MCF 10A (cell line): ENCODE measurements around the gene SCAMP5. TPM values are rescaled to one million over a fixed set of nuclear protein-coding genes. Genes with fewer than 3 reads are reported as not detected.

ENCODE experiments used
- BruUV-seq: library from RNA; stranded (reverse); fragments of 400-500 nt; replicated peaks from 2 replicates; lab custom pipeline; 2021; lab: Mats Ljungman, UMichigan
- CTCF ChIA-PET: fragments of 300-600 bp; sonication (Branson Sonifier 250); formaldehyde crosslinking; extraction: SDS; loops from one replicate; lab custom pipeline; 2021; ENCODE audit warnings: antibody characterized with exemption, inconsistent platforms; lab: Yijun Ruan, JAX
- POLR2A ChIA-PET: fragments of 300-600, 350-650 bp; sonication (Branson Sonifier 250); formaldehyde crosslinking; extraction: SDS; loops from one replicate; lab custom pipeline; 2020; ENCODE audit warnings: antibody characterized with exemption, inconsistent platforms; lab: Yijun Ruan, JAX
- DNase-seq: peaks from one replicate; pipeline ENCODE4 v3.0.0-alpha.2; 2018; ENCODE audit not compliant: unreplicated experiment
- H3K27ac Mint-ChIP-seq: one replicate; pipeline ENCODE4 v1.8.0; 2022; ENCODE audit warnings: mild to moderate bottlenecking, low read depth, mixed read lengths; ENCODE audit not compliant: unreplicated experiment
- H3K27me3 Mint-ChIP-seq: one replicate; pipeline ENCODE4 v1.8.0; 2022; ENCODE audit warnings: mixed read lengths; ENCODE audit not compliant: insufficient read depth, unreplicated experiment
- H3K36me3 Mint-ChIP-seq: one replicate; pipeline ENCODE4 v1.8.0; 2022; ENCODE audit warnings: mild to moderate bottlenecking, moderate library complexity, mixed read lengths; ENCODE audit not compliant: insufficient read depth, unreplicated experiment
- H3K4me1 Mint-ChIP-seq: one replicate; pipeline ENCODE4 v1.8.0; 2022; ENCODE audit warnings: mixed read lengths; ENCODE audit not compliant: insufficient read depth, unreplicated experiment
- H3K4me3 Mint-ChIP-seq: one replicate; pipeline ENCODE4 v1.8.0; 2022; ENCODE audit warnings: mild to moderate bottlenecking, moderate library complexity, mixed read lengths; ENCODE audit not compliant: unreplicated experiment
- H3K9me3 Mint-ChIP-seq: one replicate; pipeline ENCODE4 v1.8.0; 2022; ENCODE audit warnings: mixed read lengths; ENCODE audit not compliant: unreplicated experiment
- CTCF ChIP-seq: fragments of 200-600 bp; IDR thresholded peaks from one replicate; pipeline ENCODE4 v1.8.0; 2022; ENCODE audit warnings: antibody characterized with exemption, mild to moderate bottlenecking; ENCODE audit not compliant: unreplicated experiment
- intact Hi-C: fragments of 100-400 bp; cut with micrococcal nuclease; formaldehyde crosslinking; loops from 2 replicates; pipeline ENCODE4 v1.14.1; 2022
- total RNA-seq: library from RNA; stranded (reverse); gene quantifications from 2 replicates; pipeline ENCODE4 v1.2.3, GENCODE V29; 2022

SCAMP5 gene
- total RNA-seq, 1 experiment from 2014 or later = 0.54 TPM

GRCh38 chr15:75065467-75065850, 70.1 kb downstream of the SCAMP5 start:
- Mint-ChIP-seq H3K4me1 (peaks cover 29% of the 10 kb centered on the region), H3K36me3 (no peaks in the 10 kb centered on the region), H3K27me3 (no peaks in the 10 kb centered on the region), H3K4me3 (no peak overlapping the region), H3K27ac (no peak overlapping the region), H3K9me3 (no peaks in the 10 kb centered on the region)
- intact Hi-C loops = no loop called here
- DNase-seq = no peak
- TF ChIP-seq CTCF = no peak
- ChIA-PET CTCF (no interaction called here), POLR2A (no interaction called here)
- no TSS peak for BruUV-seq

DNA sequence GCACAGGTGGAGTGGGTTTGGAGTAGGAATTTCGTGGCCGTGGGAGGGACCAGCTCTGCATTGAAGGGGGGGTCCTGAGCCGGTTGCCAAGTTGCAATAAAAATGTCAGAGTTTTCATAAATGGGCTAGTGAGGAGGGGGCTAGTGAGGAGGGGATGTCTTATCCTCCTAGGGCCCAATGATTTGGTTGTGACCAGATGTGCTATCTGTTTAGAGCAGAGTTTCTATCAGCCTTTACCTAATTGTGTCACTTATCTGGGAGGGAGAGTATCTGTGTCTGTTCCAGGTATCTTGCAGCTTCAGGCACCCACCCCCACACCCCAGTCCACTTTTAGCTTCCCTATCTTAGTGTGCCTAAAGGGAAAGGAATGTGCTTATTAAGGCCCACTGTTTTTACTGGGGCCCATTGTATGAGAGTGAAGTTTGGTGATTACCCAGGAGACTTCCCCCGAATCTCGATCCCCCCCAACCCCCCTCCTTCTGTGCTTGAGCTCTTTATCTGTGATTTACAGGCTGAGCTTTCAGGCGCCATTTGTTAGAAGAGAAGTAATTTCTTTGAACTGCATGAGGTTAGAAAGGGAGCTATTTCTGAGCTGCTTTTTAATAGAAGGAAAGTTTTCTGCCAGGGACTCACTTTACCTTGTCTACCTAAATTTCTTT, 70.6 kb downstream of the SCAMP5 start:
- no peaks in the 10 kb centered on the region for H3K36me3 Mint-ChIP-seq
- ChIA-PET POLR2A (interaction anchor here (1.2 kb wide), 1 partner anchor 43 kb away, joined by 4 read pairs; the partner anchor contains the start of gene PPCDC), CTCF (interaction anchor here (0.7 to 1.6 kb wide), 3 partner anchors 8 to 135 kb away, joined by 3 to 4 read pairs (median 3); partner anchors contain the start of gene C15orf39)
- no peak overlapping the region for H3K4me3 Mint-ChIP-seq
- BruUV-seq = no TSS peak
- intact Hi-C loops = no loop called here
- TF ChIP-seq CTCF = no peak
- peaks cover 29% of the 10 kb centered on the region for H3K4me1 Mint-ChIP-seq
- no peak for DNase-seq
- no peaks in the 10 kb centered on the region for H3K9me3 Mint-ChIP-seq
- no peak overlapping the region for H3K27ac Mint-ChIP-seq
- no peaks in the 10 kb centered on the region for H3K27me3 Mint-ChIP-seq

DNA sequence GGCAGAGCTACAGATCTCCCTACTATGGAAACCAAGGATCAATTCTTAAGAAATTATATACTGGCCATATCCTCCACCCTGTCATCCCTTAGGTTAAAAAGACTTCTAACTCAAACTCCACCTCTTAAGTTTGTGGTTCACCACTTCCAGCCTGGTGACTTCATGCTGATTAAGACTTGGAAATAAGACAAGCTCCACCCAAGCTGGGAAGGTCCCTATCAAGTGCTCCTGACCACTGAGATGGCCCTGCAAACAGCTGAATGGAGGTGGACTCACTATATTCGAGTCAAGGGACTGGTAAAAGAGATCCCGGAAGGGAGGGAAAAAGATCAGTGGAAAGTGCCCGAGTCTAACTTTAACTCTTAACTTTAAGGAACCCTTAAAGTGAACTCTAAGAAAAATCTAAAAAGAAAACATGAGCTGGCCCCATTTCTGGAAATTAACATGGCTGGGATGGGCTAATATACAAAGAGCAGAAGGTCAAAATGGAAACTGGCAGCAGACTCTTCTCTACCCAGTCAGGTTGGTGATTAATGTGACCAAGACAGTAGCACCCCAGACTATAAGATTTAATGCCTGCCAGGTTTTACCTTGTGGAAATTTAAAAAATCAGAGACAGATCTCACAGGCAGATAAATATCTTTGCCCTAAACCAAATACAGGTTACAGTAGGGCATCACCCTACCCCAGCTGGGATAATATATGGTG, 71.9 kb downstream of the SCAMP5 start:
- H3K9me3 Mint-ChIP-seq = no peaks in the 10 kb centered on the region
- peak; percentile 49 for DNase-seq
- ChIA-PET CTCF (interaction anchor here (0.6 to 1.6 kb wide), 5 partner anchors 17 to 146 kb away, joined by 3 to 4 read pairs (median 3); partner anchors contain the start of gene C15orf39), POLR2A (interaction anchor here (0.6 to 1.2 kb wide), 4 partner anchors 44 to 137 kb away, joined by 3 to 6 read pairs (median 4); partner anchors contain the start of genes C15orf39 and PPCDC)
- no peaks in the 10 kb centered on the region for H3K27me3 Mint-ChIP-seq
- H3K27ac Mint-ChIP-seq = no peak overlapping the region
- TF ChIP-seq CTCF = no peak
- H3K4me3 Mint-ChIP-seq = no peak overlapping the region
- peaks cover 29% of the 10 kb centered on the region for H3K4me1 Mint-ChIP-seq
- H3K36me3 Mint-ChIP-seq = no peaks in the 10 kb centered on the region
- intact Hi-C loops = no loop called here
- BruUV-seq = no TSS peak

DNA sequence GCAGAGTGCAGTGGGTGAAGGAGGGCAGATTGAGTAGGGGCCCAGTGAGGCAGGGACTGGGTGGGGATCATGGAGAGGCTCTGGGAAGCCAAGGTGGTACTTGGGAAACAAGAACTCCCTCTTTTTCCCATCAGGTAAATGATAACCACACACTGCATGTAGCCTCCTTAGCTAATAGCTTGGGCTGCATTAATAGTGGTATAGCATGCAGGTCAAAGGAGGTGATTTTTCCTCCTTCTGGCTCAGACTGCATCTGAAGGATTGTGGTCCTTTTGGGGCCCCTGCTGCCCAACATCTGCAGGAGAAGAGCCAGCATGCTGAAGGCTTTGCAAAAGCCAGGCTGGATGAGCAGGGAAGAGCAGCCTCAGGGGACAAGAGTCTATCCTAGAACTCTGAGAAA, 73.4 kb downstream of the SCAMP5 start:
- H3K27me3 Mint-ChIP-seq = no peaks in the 10 kb centered on the region
- H3K36me3 Mint-ChIP-seq = no peaks in the 10 kb centered on the region
- ChIA-PET POLR2A (interaction anchor here (1.0 kb wide), 1 partner anchor 37 kb away, joined by 4 read pairs; no protein-coding TSS in a partner anchor), CTCF (no interaction called here)
- peaks cover 29% of the 10 kb centered on the region for H3K4me1 Mint-ChIP-seq
- no peak for TF ChIP-seq CTCF
- intact Hi-C loops = no loop called here
- no peak overlapping the region for H3K4me3 Mint-ChIP-seq
- BruUV-seq = no TSS peak
- H3K9me3 Mint-ChIP-seq = no peaks in the 10 kb centered on the region
- DNase-seq = no peak
- H3K27ac Mint-ChIP-seq = no peak overlapping the region
